ENCODE data around the gene C5. TPM values are rescaled to one million over a fixed set of nuclear protein-coding genes. Genes with fewer than 3 reads are reported as not detected.

C5 gene
- total RNA-seq, 1 experiment from 2014 or later, result 0.66 TPM

DNA sequence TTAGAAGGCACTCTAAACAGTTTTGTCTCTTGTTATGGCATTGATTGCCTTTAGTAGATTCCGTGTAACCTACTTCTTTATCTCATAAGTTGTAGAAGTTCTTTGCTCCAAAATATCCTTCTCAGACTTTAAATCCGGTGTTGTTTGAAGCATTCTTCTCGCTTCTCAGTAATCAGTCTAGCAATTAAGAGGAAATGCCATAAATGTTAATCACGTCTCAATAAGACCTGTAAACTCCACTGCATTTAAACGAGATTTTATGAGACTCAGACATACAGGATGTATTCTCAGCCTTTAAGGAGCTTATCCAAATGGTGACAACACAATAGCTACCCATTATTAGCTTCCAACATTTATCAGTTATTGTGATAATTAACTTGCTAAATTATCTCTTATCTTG, 7.7 kb upstream of the C5 start:
- BruUV-seq (replicated peaks), result no TSS peak
- Histone ChIP-seq H3K9me3 (ENCODE audit: control insufficient read depth in 1 of 2, insufficient read depth in 1 of 2, low read depth in 1 of 2, low read length in 2 of 2) (no peaks in the 10 kb centered on the region), H3K27me3 (ENCODE audit: insufficient read depth, low read length) (no peaks in the 10 kb centered on the region), H3K4me1 (ENCODE audit: control insufficient read depth in 1 of 2, insufficient read depth in 2 of 2, low read length in 2 of 2) (peaks cover 0 to 3% of the 10 kb centered on the region in 2 experiments; a peak in 1 of 4 replicates), H3K9ac (ENCODE audit: low read length) (no peak overlapping the region), H4K20me1 (ENCODE audit: insufficient read depth) (no peaks in the 10 kb centered on the region), H3K36me3 (ENCODE audit: control insufficient read depth in 1 of 2, insufficient read depth in 2 of 2, low read length in 2 of 2) (no peaks in the 10 kb centered on the region), H3K9me2 (ENCODE audit: insufficient read depth) (no peaks in the 10 kb centered on the region), H2AFZ (ENCODE audit: low read depth, low read length, poor library complexity, severe bottlenecking) (no peak overlapping the region), H3K4me3 (replicated peaks in 1 of 2; ENCODE audit: low read depth in 1 of 2, low read length in 2 of 2) (no peak overlapping the region), H3K27ac (ENCODE audit: low read depth, low read length) (no peak overlapping the region), H3K79me2 (ENCODE audit: insufficient read depth, low read length) (no peaks in the 10 kb centered on the region), H3K4me2 (ENCODE audit: low read length) (no peak overlapping the region)
- no peak for ATAC-seq
- ChIA-PET CTCF (interaction anchor here (0.8 to 3.4 kb wide), 2 partner anchors 72 to 76 kb away, joined by 3 to 19 read pairs; no protein-coding TSS in a partner anchor), RAD21 (ENCODE audit: low non-redundant PET in 1 of 2, low total read pairs in 2 of 2, uncharacterized antibody in 2 of 2, unreplicated experiment in 2 of 2) (no interaction called here), POLR2A (no interaction called here)
- DNase-seq (ENCODE audit: low read depth, low spot score), result no peak
- intact Hi-C loops (cut with micrococcal nuclease), result loop anchor here (10.0 kb wide), 1 partner anchor 433 kb away; no protein-coding TSS in a partner anchor
- no peak for TF ChIP-seq ELF1 (IDR thresholded peaks at IDR 0.05; ENCODE audit: borderline replicate concordance, low read depth)
- TF ChIP-seq SRF (IDR thresholded peaks at IDR 0.05; ENCODE audit: low read depth), result no peak
- TF ChIP-seq EGR1 (IDR thresholded peaks at IDR 0.05; ENCODE audit: low read depth), result no peak

DNA sequence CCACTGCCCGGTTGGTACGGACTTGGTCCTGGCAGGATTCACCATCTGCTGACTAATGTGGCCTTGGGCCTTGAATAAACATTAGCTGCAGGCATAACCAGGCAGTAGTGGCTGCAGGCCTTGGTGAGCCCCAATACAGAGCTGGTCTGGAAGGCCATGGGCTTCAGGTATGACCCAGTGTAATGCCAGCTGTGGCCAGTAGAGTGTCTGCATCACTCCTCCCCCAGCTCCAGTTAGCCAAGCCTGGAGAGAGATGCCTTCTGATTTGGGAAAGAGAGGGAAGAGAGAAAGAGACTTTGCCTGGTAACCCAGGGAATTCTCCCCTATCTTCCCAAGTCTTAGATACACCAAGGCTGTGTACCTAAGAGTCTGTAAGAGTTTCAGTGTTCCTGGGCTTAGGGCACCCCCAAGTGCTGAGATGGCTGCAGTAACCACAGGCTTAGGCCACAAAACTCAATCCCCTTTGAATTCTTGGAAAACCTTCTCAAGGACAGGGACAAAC, 5.6 kb upstream of the C5 start:
- CTCF ChIA-PET, result interaction anchor here (0.6 to 3.4 kb wide), 11 partner anchors 10 to 436 kb away, joined by 3 to 19 read pairs (median 4); no protein-coding TSS in a partner anchor
- no TSS peak for BruUV-seq (replicated peaks)
- DNase-seq (ENCODE audit: low read depth, low spot score), result no peak
- TF ChIP-seq, protein P1, sequence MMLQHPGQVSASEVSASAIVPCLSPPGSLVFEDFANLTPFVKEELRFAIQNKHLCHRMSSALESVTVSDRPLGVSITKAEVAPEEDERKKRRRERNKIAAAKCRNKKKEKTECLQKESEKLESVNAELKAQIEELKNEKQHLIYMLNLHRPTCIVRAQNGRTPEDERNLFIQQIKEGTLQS (IDR thresholded peaks at IDR 0.05), result no peak
- TF ChIP-seq ZFX (IDR thresholded peaks at IDR 0.05) (peak; percentile 40; the same call in 1 of the 2 replicates), SRF (IDR thresholded peaks at IDR 0.05; ENCODE audit: low read depth) (no peak), ZNF274 (IDR thresholded peaks at IDR 0.05; ENCODE audit: low read depth, low read length) (no peak), FOSL1 (IDR thresholded peaks at IDR 0.05; ENCODE audit: low read depth) (no peak), YY1 (IDR thresholded peaks at IDR 0.05; ENCODE audit: extremely low read depth, insufficient replicate concordance, low read depth, low read length) (no peak), ELF1 (IDR thresholded peaks at IDR 0.05; ENCODE audit: borderline replicate concordance, low read depth) (no peak), JUND (IDR thresholded peaks at IDR 0.05) (no peak), CBX3 (IDR thresholded peaks at IDR 0.05; ENCODE audit: low read depth) (no peak), EZH2phosphoT487 (IDR thresholded peaks at IDR 0.05; ENCODE audit: borderline replicate concordance) (no peak)
- TF ChIP-seq, protein P2, sequence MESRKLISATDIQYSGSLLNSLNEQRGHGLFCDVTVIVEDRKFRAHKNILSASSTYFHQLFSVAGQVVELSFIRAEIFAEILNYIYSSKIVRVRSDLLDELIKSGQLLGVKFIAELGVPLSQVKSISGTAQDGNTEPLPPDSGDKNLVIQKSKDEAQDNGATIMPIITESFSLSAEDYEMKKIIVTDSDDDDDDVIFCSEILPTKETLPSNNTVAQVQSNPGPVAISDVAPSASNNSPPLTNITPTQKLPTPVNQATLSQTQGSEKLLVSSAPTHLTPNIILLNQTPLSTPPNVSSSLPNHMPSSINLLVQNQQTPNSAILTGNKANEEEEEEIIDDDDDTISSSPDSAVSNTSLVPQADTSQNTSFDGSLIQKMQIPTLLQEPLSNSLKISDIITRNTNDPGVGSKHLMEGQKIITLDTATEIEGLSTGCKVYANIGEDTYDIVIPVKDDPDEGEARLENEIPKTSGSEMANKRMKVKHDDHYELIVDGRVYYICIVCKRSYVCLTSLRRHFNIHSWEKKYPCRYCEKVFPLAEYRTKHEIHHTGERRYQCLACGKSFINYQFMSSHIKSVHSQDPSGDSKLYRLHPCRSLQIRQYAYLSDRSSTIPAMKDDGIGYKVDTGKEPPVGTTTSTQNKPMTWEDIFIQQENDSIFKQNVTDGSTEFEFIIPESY (IDR thresholded peaks at IDR 0.05; ENCODE audit: extremely low read depth, insufficient replicate concordance, low read length), result no peak
- TF ChIP-seq, protein P3, sequence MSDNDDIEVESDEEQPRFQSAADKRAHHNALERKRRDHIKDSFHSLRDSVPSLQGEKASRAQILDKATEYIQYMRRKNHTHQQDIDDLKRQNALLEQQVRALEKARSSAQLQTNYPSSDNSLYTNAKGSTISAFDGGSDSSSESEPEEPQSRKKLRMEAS (IDR thresholded peaks at IDR 0.05), result no peak
- TF ChIP-seq, protein P4, sequence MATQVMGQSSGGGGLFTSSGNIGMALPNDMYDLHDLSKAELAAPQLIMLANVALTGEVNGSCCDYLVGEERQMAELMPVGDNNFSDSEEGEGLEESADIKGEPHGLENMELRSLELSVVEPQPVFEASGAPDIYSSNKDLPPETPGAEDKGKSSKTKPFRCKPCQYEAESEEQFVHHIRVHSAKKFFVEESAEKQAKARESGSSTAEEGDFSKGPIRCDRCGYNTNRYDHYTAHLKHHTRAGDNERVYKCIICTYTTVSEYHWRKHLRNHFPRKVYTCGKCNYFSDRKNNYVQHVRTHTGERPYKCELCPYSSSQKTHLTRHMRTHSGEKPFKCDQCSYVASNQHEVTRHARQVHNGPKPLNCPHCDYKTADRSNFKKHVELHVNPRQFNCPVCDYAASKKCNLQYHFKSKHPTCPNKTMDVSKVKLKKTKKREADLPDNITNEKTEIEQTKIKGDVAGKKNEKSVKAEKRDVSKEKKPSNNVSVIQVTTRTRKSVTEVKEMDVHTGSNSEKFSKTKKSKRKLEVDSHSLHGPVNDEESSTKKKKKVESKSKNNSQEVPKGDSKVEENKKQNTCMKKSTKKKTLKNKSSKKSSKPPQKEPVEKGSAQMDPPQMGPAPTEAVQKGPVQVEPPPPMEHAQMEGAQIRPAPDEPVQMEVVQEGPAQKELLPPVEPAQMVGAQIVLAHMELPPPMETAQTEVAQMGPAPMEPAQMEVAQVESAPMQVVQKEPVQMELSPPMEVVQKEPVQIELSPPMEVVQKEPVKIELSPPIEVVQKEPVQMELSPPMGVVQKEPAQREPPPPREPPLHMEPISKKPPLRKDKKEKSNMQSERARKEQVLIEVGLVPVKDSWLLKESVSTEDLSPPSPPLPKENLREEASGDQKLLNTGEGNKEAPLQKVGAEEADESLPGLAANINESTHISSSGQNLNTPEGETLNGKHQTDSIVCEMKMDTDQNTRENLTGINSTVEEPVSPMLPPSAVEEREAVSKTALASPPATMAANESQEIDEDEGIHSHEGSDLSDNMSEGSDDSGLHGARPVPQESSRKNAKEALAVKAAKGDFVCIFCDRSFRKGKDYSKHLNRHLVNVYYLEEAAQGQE (IDR thresholded peaks at IDR 0.05; ENCODE audit: low read depth), result no peak

More for the DNA sequence above, 5.6 kb upstream of the C5 start:
- ChIA-PET POLR2A (no interaction called here), RAD21 (ENCODE audit: low non-redundant PET in 1 of 2, low total read pairs in 2 of 2, uncharacterized antibody in 2 of 2, unreplicated experiment in 2 of 2) (interaction anchor here in 1 of 2 experiments (1.0 kb wide), 1 partner anchor 74 kb away, joined by 4 read pairs; no protein-coding TSS in a partner anchor)
- Histone ChIP-seq H3K9me3 (ENCODE audit: control insufficient read depth in 1 of 2, insufficient read depth in 1 of 2, low read depth in 1 of 2, low read length in 2 of 2) (no peaks in the 10 kb centered on the region), H3K4me3 (replicated peaks in 1 of 2; ENCODE audit: low read depth in 1 of 2, low read length in 2 of 2) (no peak overlapping the region), H3K27ac (ENCODE audit: low read depth, low read length) (no peak overlapping the region), H3K27me3 (ENCODE audit: insufficient read depth, low read length) (no peaks in the 10 kb centered on the region), H3K4me2 (ENCODE audit: low read length) (no peak overlapping the region), H3K4me1 (ENCODE audit: control insufficient read depth in 1 of 2, insufficient read depth in 2 of 2, low read length in 2 of 2) (peaks cover 0 to 3% of the 10 kb centered on the region in 2 experiments; a peak in 1 of 4 replicates), H2AFZ (ENCODE audit: low read depth, low read length, poor library complexity, severe bottlenecking) (no peak overlapping the region), H3K9ac (ENCODE audit: low read length) (no peak overlapping the region), H3K9me2 (ENCODE audit: insufficient read depth) (no peaks in the 10 kb centered on the region), H3K79me2 (ENCODE audit: insufficient read depth, low read length) (no peaks in the 10 kb centered on the region), H4K20me1 (ENCODE audit: insufficient read depth) (no peaks in the 10 kb centered on the region), H3K36me3 (ENCODE audit: control insufficient read depth in 1 of 2, insufficient read depth in 2 of 2, low read length in 2 of 2) (no peaks in the 10 kb centered on the region)
- intact Hi-C loops (cut with micrococcal nuclease), result loop anchor here (1.0 to 10.0 kb wide), 2 partner anchors 74 to 431 kb away; no protein-coding TSS in a partner anchor
- ATAC-seq, result peak; percentile 98

Measured in HCT116 (cell line).